ENCODE data around the gene UFL1.
"Not testable (repeated sequence)": the region's sequence is repeated elsewhere in the genome, so short reads cannot be mapped to it uniquely, and the experiment has no call there.

The UFL1 gene

GRCh38 chr6:96521644-96522464, at the start of gene UFL1:
UFL1 (plus strand) TSS chr6:96521806; CDS start chr6:96521874, 68 bp downstream.
- no peak for TF ChIP-seq CTCF (conservative IDR thresholded peaks at IDR 0.05)
- peak within 1 kb of the TSS; percentile 92 for H3K27ac ChIP-seq

GRCh38 chr6:96472291-96472690, 49.3 kb upstream of the UFL1 start:
- not testable (repeated sequence) for H3K27ac ChIP-seq

GRCh38 chr6:96478695-96479094, 42.9 kb upstream of the UFL1 start:
- H3K27ac ChIP-seq: no peak overlapping the region
- TF ChIP-seq CTCF (conservative IDR thresholded peaks at IDR 0.05): no peak

- TF ChIP-seq CTCF (conservative IDR thresholded peaks at IDR 0.05): no peak
- H3K27ac ChIP-seq: no peak overlapping the region
Observed at GRCh38 chr6:96491926-96492325, 29.7 kb upstream of the UFL1 start.

GRCh38 chr6:96499781-96500180, 21.8 kb upstream of the UFL1 start:
- no peak overlapping the region for H3K27ac ChIP-seq
- no peak for TF ChIP-seq CTCF (conservative IDR thresholded peaks at IDR 0.05)

GRCh38 chr6:96502915-96503314, 18.7 kb upstream of the UFL1 start:
- no peak overlapping the region for H3K27ac ChIP-seq
- no peak for TF ChIP-seq CTCF (conservative IDR thresholded peaks at IDR 0.05)

GRCh38 chr6:96505363-96505762, 16.2 kb upstream of the UFL1 start:
- no peak overlapping the region for H3K27ac ChIP-seq
- TF ChIP-seq CTCF (conservative IDR thresholded peaks at IDR 0.05): no peak

GRCh38 chr6:96509281-96509680, 12.3 kb upstream of the UFL1 start:
- no peak overlapping the region for H3K27ac ChIP-seq

More at GRCh38 chr6:96509281-96509680, 12.3 kb upstream of the UFL1 start:
- TF ChIP-seq CTCF (conservative IDR thresholded peaks at IDR 0.05): no peak

All from VCaP (cell line).